ENCODE measurements around the gene PRAMEF13.
"Not testable (repeated sequence)": the region's sequence is repeated elsewhere in the genome, so short reads cannot be mapped to it uniquely, and the experiment has no call there.

The PRAMEF13 gene

GRCh38 chr1:13228343-13228781 lies 27.2 kb upstream of the PRAMEF13 start:
- Histone ChIP-seq H3K27ac (ENCODE audit: low read depth, low read length) (no peak overlapping the region), H3K27me3 (ENCODE audit: control insufficient read depth, insufficient read depth, low read length) (no peaks in the 10 kb centered on the region), H3K4me3 (ENCODE audit: low read length) (no peak overlapping the region), H3K36me3 (ENCODE audit: control insufficient read depth, insufficient read depth, low read length) (no peaks in the 10 kb centered on the region), H3K4me1 (ENCODE audit: control insufficient read depth, insufficient read depth, low read length) (no peaks in the 10 kb centered on the region), H3K9ac (ENCODE audit: low read length) (no peak overlapping the region)

GRCh38 chr1:13227271-13228055 lies 26.3 kb upstream of the PRAMEF13 start:
- H3K27ac ChIP-seq (ENCODE audit: low read depth, low read length); H3K4me1 ChIP-seq (ENCODE audit: control insufficient read depth, insufficient read depth, low read length); H3K4me3 ChIP-seq (ENCODE audit: low read length); H3K9ac ChIP-seq (ENCODE audit: low read length); H3K36me3 ChIP-seq (ENCODE audit: control insufficient read depth, insufficient read depth, low read length); H3K27me3 ChIP-seq (ENCODE audit: control insufficient read depth, insufficient read depth, low read length): not testable (repeated sequence)

GRCh38 chr1:13225675-13226204 lies 24.5 kb upstream of the PRAMEF13 start, which contains the start of gene PRAMEF18:
Gene PRAMEF18 (minus strand): TSS chr1:13226154. CDS start chr1:13226106, 48 bp downstream.
- not testable (repeated sequence) for H3K4me3 ChIP-seq (ENCODE audit: low read length); H3K27me3 ChIP-seq (ENCODE audit: control insufficient read depth, insufficient read depth, low read length); H3K27ac ChIP-seq (ENCODE audit: low read depth, low read length); H3K9ac ChIP-seq (ENCODE audit: low read length); H3K36me3 ChIP-seq (ENCODE audit: control insufficient read depth, insufficient read depth, low read length); H3K4me1 ChIP-seq (ENCODE audit: control insufficient read depth, insufficient read depth, low read length)

GRCh38 chr1:13224480-13225060 lies 23.4 kb upstream of the PRAMEF13 start:
- Histone ChIP-seq H3K36me3 (ENCODE audit: control insufficient read depth, insufficient read depth, low read length) (no peaks in the 10 kb centered on the region), H3K27me3 (ENCODE audit: control insufficient read depth, insufficient read depth, low read length) (no peaks in the 10 kb centered on the region), H3K27ac (ENCODE audit: low read depth, low read length) (no peak overlapping the region), H3K4me1 (ENCODE audit: control insufficient read depth, insufficient read depth, low read length) (no peaks in the 10 kb centered on the region), H3K4me3 (ENCODE audit: low read length) (no peak overlapping the region), H3K9ac (ENCODE audit: low read length) (no peak overlapping the region)

- H3K27me3 ChIP-seq (ENCODE audit: control insufficient read depth, insufficient read depth, low read length); H3K9ac ChIP-seq (ENCODE audit: low read length); H3K4me3 ChIP-seq (ENCODE audit: low read length); H3K36me3 ChIP-seq (ENCODE audit: control insufficient read depth, insufficient read depth, low read length); H3K4me1 ChIP-seq (ENCODE audit: control insufficient read depth, insufficient read depth, low read length); H3K27ac ChIP-seq (ENCODE audit: low read depth, low read length): not testable (repeated sequence)
These were observed 21.6 kb upstream of the PRAMEF13 start for GRCh38 chr1:13222788-13223187.

GRCh38 chr1:13219203-13219602 lies 18.0 kb upstream of the PRAMEF13 start:
- not testable (repeated sequence) for H3K4me3 ChIP-seq (ENCODE audit: low read length); H3K4me1 ChIP-seq (ENCODE audit: control insufficient read depth, insufficient read depth, low read length); H3K27me3 ChIP-seq (ENCODE audit: control insufficient read depth, insufficient read depth, low read length); H3K36me3 ChIP-seq (ENCODE audit: control insufficient read depth, insufficient read depth, low read length); H3K9ac ChIP-seq (ENCODE audit: low read length); H3K27ac ChIP-seq (ENCODE audit: low read depth, low read length)

GRCh38 chr1:13216619-13217018 lies 15.4 kb upstream of the PRAMEF13 start:
- not testable (repeated sequence) for H3K36me3 ChIP-seq (ENCODE audit: control insufficient read depth, insufficient read depth, low read length); H3K4me3 ChIP-seq (ENCODE audit: low read length); H3K9ac ChIP-seq (ENCODE audit: low read length); H3K27ac ChIP-seq (ENCODE audit: low read depth, low read length); H3K27me3 ChIP-seq (ENCODE audit: control insufficient read depth, insufficient read depth, low read length); H3K4me1 ChIP-seq (ENCODE audit: control insufficient read depth, insufficient read depth, low read length)

GRCh38 chr1:13208712-13209111 lies 7.5 kb upstream of the PRAMEF13 start:
- H3K36me3 ChIP-seq (ENCODE audit: control insufficient read depth, insufficient read depth, low read length); H3K27me3 ChIP-seq (ENCODE audit: control insufficient read depth, insufficient read depth, low read length); H3K4me3 ChIP-seq (ENCODE audit: low read length); H3K27ac ChIP-seq (ENCODE audit: low read depth, low read length); H3K9ac ChIP-seq (ENCODE audit: low read length); H3K4me1 ChIP-seq (ENCODE audit: control insufficient read depth, insufficient read depth, low read length): not testable (repeated sequence)

- H3K4me1 ChIP-seq (ENCODE audit: control insufficient read depth, insufficient read depth, low read length); H3K36me3 ChIP-seq (ENCODE audit: control insufficient read depth, insufficient read depth, low read length); H3K27ac ChIP-seq (ENCODE audit: low read depth, low read length); H3K4me3 ChIP-seq (ENCODE audit: low read length); H3K9ac ChIP-seq (ENCODE audit: low read length); H3K27me3 ChIP-seq (ENCODE audit: control insufficient read depth, insufficient read depth, low read length): not testable (repeated sequence)
These were observed 29.7 kb downstream of the PRAMEF13 start, which contains the start of gene PRAMEF9 for GRCh38 chr1:13171548-13171947. Gene PRAMEF9 (plus strand): TSS chr1:13171848. CDS start chr1:13175281, 3,433 bp downstream.

- H3K27ac ChIP-seq (ENCODE audit: low read depth, low read length); H3K36me3 ChIP-seq (ENCODE audit: control insufficient read depth, insufficient read depth, low read length); H3K9ac ChIP-seq (ENCODE audit: low read length); H3K4me1 ChIP-seq (ENCODE audit: control insufficient read depth, insufficient read depth, low read length); H3K27me3 ChIP-seq (ENCODE audit: control insufficient read depth, insufficient read depth, low read length); H3K4me3 ChIP-seq (ENCODE audit: low read length): not testable (repeated sequence)
These were observed 35.7 kb downstream of the PRAMEF13 start, which contains the start of gene HNRNPCL4 for GRCh38 chr1:13165531-13165930. Gene HNRNPCL4 (minus strand): TSS chr1:13165631. CDS start chr1:13165467, 164 bp downstream.

- H3K36me3 ChIP-seq (ENCODE audit: control insufficient read depth, insufficient read depth, low read length); H3K27me3 ChIP-seq (ENCODE audit: control insufficient read depth, insufficient read depth, low read length); H3K27ac ChIP-seq (ENCODE audit: low read depth, low read length); H3K4me1 ChIP-seq (ENCODE audit: control insufficient read depth, insufficient read depth, low read length); H3K4me3 ChIP-seq (ENCODE audit: low read length); H3K9ac ChIP-seq (ENCODE audit: low read length): not testable (repeated sequence)
These were observed 45.3 kb downstream of the PRAMEF13 start, which contains the start of gene PRAMEF26 for GRCh38 chr1:13155909-13156308. Gene PRAMEF26 (minus strand): TSS chr1:13156009. CDS start chr1:13153095, 2,914 bp downstream.
